ENCODE results near the gene GRAMD1B. TPM values are rescaled to one million over a fixed set of nuclear protein-coding genes. Genes with fewer than 3 reads are reported as not detected.

The GRAMD1B gene
- total RNA-seq, 4 donors from 2014 or later, result 31.4 to 152 (median 123) TPM

- peaks cover 0 to 88% (median 0%) of the 10 kb centered on the region in 3 donors for H3K36me3 ChIP-seq
- TF ChIP-seq CTCF (IDR thresholded peaks at IDR 0.05) (no peak), POLR2A (IDR thresholded peaks at IDR 0.05) (no peak)
Measured at GRCh38 chr11:123601743-123602142, 171.7 kb downstream of the GRAMD1B start.

GRCh38 chr11:123603666-123604065, 173.6 kb downstream of the GRAMD1B start:
- Histone ChIP-seq H3K9me3 (no peaks in the 10 kb centered on the region), H3K4me1 (no peaks in the 10 kb centered on the region), H3K27me3 (no peaks in the 10 kb centered on the region), H3K36me3 (peaks cover 0 to 93% (median 0%) of the 10 kb centered on the region in 3 donors), H3K27ac (no peak overlapping the region), H3K4me3 (no peak overlapping the region)
- DNase-seq, result no peak
- TF ChIP-seq POLR2A (IDR thresholded peaks at IDR 0.05) (no peak), CTCF (IDR thresholded peaks at IDR 0.05) (no peak)

More at GRCh38 chr11:123601743-123602142, 171.7 kb downstream of the GRAMD1B start:
- Histone ChIP-seq H3K27me3 (no peaks in the 10 kb centered on the region), H3K4me1 (no peaks in the 10 kb centered on the region), H3K4me3 (no peak overlapping the region), H3K9me3 (no peaks in the 10 kb centered on the region), H3K27ac (no peak overlapping the region)
- DNase-seq, result no peak

GRCh38 chr11:123607781-123608180, 177.7 kb downstream of the GRAMD1B start:
- DNase-seq, result no peak
- no peak overlapping the region for H3K27ac ChIP-seq
- peaks cover 0 to 92% (median 0%) of the 10 kb centered on the region in 3 donors for H3K36me3 ChIP-seq
- TF ChIP-seq CTCF (IDR thresholded peaks at IDR 0.05), result no peak
- TF ChIP-seq POLR2A (IDR thresholded peaks at IDR 0.05), result no peak
- no peaks in the 10 kb centered on the region for H3K27me3 ChIP-seq
- no peak overlapping the region for H3K4me3 ChIP-seq
- no peaks in the 10 kb centered on the region for H3K9me3 ChIP-seq
- H3K4me1 ChIP-seq, result no peaks in the 10 kb centered on the region

GRCh38 chr11:123608371-123608770, 178.3 kb downstream of the GRAMD1B start:
- Histone ChIP-seq H3K27me3 (no peaks in the 10 kb centered on the region), H3K4me1 (no peaks in the 10 kb centered on the region), H3K27ac (no peak overlapping the region), H3K9me3 (no peaks in the 10 kb centered on the region), H3K36me3 (peaks cover 0 to 92% (median 0%) of the 10 kb centered on the region in 3 donors), H3K4me3 (no peak overlapping the region)
- no peak for DNase-seq
- TF ChIP-seq POLR2A (IDR thresholded peaks at IDR 0.05), result no peak
- no peak for TF ChIP-seq CTCF (IDR thresholded peaks at IDR 0.05)

GRCh38 chr11:123608945-123609344, 178.9 kb downstream of the GRAMD1B start:
- Histone ChIP-seq H3K36me3 (peaks cover 0 to 92% (median 0%) of the 10 kb centered on the region in 3 donors), H3K4me1 (no peaks in the 10 kb centered on the region), H3K9me3 (no peaks in the 10 kb centered on the region), H3K27me3 (no peaks in the 10 kb centered on the region), H3K4me3 (no peak overlapping the region), H3K27ac (no peak overlapping the region)
- no peak for DNase-seq
- TF ChIP-seq POLR2A (IDR thresholded peaks at IDR 0.05) (no peak), CTCF (IDR thresholded peaks at IDR 0.05) (no peak)

- peaks cover 0 to 82% (median 0%) of the 10 kb centered on the region in 3 donors for H3K36me3 ChIP-seq
- H3K9me3 ChIP-seq, result no peaks in the 10 kb centered on the region
- no peak overlapping the region for H3K27ac ChIP-seq
- no peak for DNase-seq
- no peak for TF ChIP-seq CTCF (IDR thresholded peaks at IDR 0.05)
- no peak for TF ChIP-seq POLR2A (IDR thresholded peaks at IDR 0.05)
- no peaks in the 10 kb centered on the region for H3K27me3 ChIP-seq
- H3K4me3 ChIP-seq, result no peak overlapping the region
- no peaks in the 10 kb centered on the region for H3K4me1 ChIP-seq
Measured at GRCh38 chr11:123611698-123612097, 181.6 kb downstream of the GRAMD1B start.
